ENCODE data around the gene KLC1.

Gene KLC1

GRCh38 chr14:103675957-103676356, 46.9 kb downstream of the KLC1 start:
- no peak overlapping the region for H2BK12ac ChIP-seq (ENCODE audit: low read length)
- no peak overlapping the region for H3K18ac ChIP-seq (ENCODE audit: low read length)
- no peak overlapping the region for H2AFZ ChIP-seq (ENCODE audit: low read length)
- no peak overlapping the region for H2AK5ac ChIP-seq (ENCODE audit: low read depth, low read length)
- peaks cover 50 to 99% of the 10 kb centered on the region in 2 donors for H3K36me3 ChIP-seq (replicated peaks in 1 of 2; ENCODE audit: control insufficient read depth in 2 of 2, insufficient read depth in 2 of 2, low read length in 2 of 2)
- H4K8ac ChIP-seq (ENCODE audit: low read depth, low read length), result no peak overlapping the region
- no peak overlapping the region for H3K27ac ChIP-seq (replicated peaks; ENCODE audit: low read length)
- no peak overlapping the region for H2BK15ac ChIP-seq (ENCODE audit: low read length)
- no peak overlapping the region for H3K4me2 ChIP-seq (ENCODE audit: insufficient read depth, low read length, poor library complexity, severe bottlenecking)
- no peak overlapping the region for H3K4ac ChIP-seq (ENCODE audit: low read length)
- H3K14ac ChIP-seq (ENCODE audit: low read length), result no peak overlapping the region
- no peak overlapping the region for H3K23ac ChIP-seq (ENCODE audit: low read depth, low read length, poor library complexity)
- no peaks in the 10 kb centered on the region for H3K9me3 ChIP-seq (replicated peaks in 1 of 2; ENCODE audit: control insufficient read depth in 2 of 2, insufficient read depth in 1 of 2, low read depth in 1 of 2, low read length in 2 of 2)
- H2BK5ac ChIP-seq (ENCODE audit: low read length), result no peak overlapping the region
- H3K79me1 ChIP-seq (ENCODE audit: low read depth, low read length), result peaks cover 1% of the 10 kb centered on the region
- no CpG with 5 or more reads among the region's 8 CpGs for WGBS, 2 donors (ENCODE audit: extremely low coverage in 2 of 2, insufficient read length in 2 of 2, insufficient replicate concordance in 1 of 2)
- no peak for DNase-seq (ENCODE audit: low spot score)
- H3K9ac ChIP-seq (ENCODE audit: low read depth, low read length, poor library complexity), result no peak overlapping the region
- no peak overlapping the region for H2BK120ac ChIP-seq (ENCODE audit: low read depth, low read length)
- no peaks in the 10 kb centered on the region for H3K27me3 ChIP-seq (ENCODE audit: control insufficient read depth in 3 of 3, insufficient read depth in 3 of 3, low read depth in 1 of 3, low read length in 3 of 3)
- H3K4me3 ChIP-seq (ENCODE audit: low read length in 2 of 2), result no peak overlapping the region
- H4K91ac ChIP-seq (ENCODE audit: low read depth, low read length, poor library complexity), result no peak overlapping the region
- H3K4me1 ChIP-seq (ENCODE audit: control insufficient read depth in 2 of 2, insufficient read depth in 1 of 2, low read depth in 1 of 2, low read length in 2 of 2), result no peaks in the 10 kb centered on the region

GRCh38 chr14:103676881-103677675, 48.1 kb downstream of the KLC1 start:
- no peak overlapping the region for H3K4me2 ChIP-seq (ENCODE audit: insufficient read depth, low read length, poor library complexity, severe bottlenecking)
- H2AFZ ChIP-seq (ENCODE audit: low read length), result no peak overlapping the region
- H4K91ac ChIP-seq (ENCODE audit: low read depth, low read length, poor library complexity), result no peak overlapping the region
- no peak overlapping the region for H2BK5ac ChIP-seq (ENCODE audit: low read length)
- H2BK15ac ChIP-seq (ENCODE audit: low read length), result no peak overlapping the region
- no peak overlapping the region for H2BK12ac ChIP-seq (ENCODE audit: low read length)
- no peak overlapping the region for H3K4me3 ChIP-seq (ENCODE audit: low read length in 2 of 2)
- H3K79me1 ChIP-seq (ENCODE audit: low read depth, low read length), result peaks cover 1% of the 10 kb centered on the region
- no peak overlapping the region for H2AK5ac ChIP-seq (ENCODE audit: low read depth, low read length)
- H3K27ac ChIP-seq (replicated peaks; ENCODE audit: low read length), result no peak overlapping the region
- no peaks in the 10 kb centered on the region for H3K4me1 ChIP-seq (ENCODE audit: control insufficient read depth in 2 of 2, insufficient read depth in 1 of 2, low read depth in 1 of 2, low read length in 2 of 2)
- no peak overlapping the region for H3K4ac ChIP-seq (ENCODE audit: low read length)
- no peak for DNase-seq (ENCODE audit: low spot score)
- H3K14ac ChIP-seq (ENCODE audit: low read length), result no peak overlapping the region
- no peaks in the 10 kb centered on the region for H3K27me3 ChIP-seq (ENCODE audit: control insufficient read depth in 3 of 3, insufficient read depth in 3 of 3, low read depth in 1 of 3, low read length in 3 of 3)
- no peak overlapping the region for H4K8ac ChIP-seq (ENCODE audit: low read depth, low read length)
- H3K36me3 ChIP-seq (replicated peaks in 1 of 2; ENCODE audit: control insufficient read depth in 2 of 2, insufficient read depth in 2 of 2, low read length in 2 of 2), result peaks cover 50 to 98% of the 10 kb centered on the region in 2 donors
- H3K23ac ChIP-seq (ENCODE audit: low read depth, low read length, poor library complexity), result no peak overlapping the region
- H3K18ac ChIP-seq (ENCODE audit: low read length), result no peak overlapping the region
- no CpG with 5 or more reads among the region's 16 CpGs for WGBS, 2 donors (ENCODE audit: extremely low coverage in 2 of 2, insufficient read length in 2 of 2, insufficient replicate concordance in 1 of 2)
- no peaks in the 10 kb centered on the region for H3K9me3 ChIP-seq (replicated peaks in 1 of 2; ENCODE audit: control insufficient read depth in 2 of 2, insufficient read depth in 1 of 2, low read depth in 1 of 2, low read length in 2 of 2)
- peak overlapping the region; percentile 72 for H3K9ac ChIP-seq (ENCODE audit: low read depth, low read length, poor library complexity)
- H2BK120ac ChIP-seq (ENCODE audit: low read depth, low read length), result no peak overlapping the region

GRCh38 chr14:103679351-103679750, 50.3 kb downstream of the KLC1 start:
- H3K23ac ChIP-seq (ENCODE audit: low read depth, low read length, poor library complexity), result no peak overlapping the region

GRCh38 chr14:103680491-103681231, 51.6 kb downstream of the KLC1 start:
- Histone ChIP-seq H3K27me3 (ENCODE audit: control insufficient read depth in 3 of 3, insufficient read depth in 3 of 3, low read depth in 1 of 3, low read length in 3 of 3) (no peaks in the 10 kb centered on the region), H2AK5ac (ENCODE audit: low read depth, low read length) (no peak overlapping the region), H3K27ac (replicated peaks; ENCODE audit: low read length) (no peak overlapping the region), H3K4me3 (ENCODE audit: low read length in 2 of 2) (no peak overlapping the region), H3K9ac (ENCODE audit: low read depth, low read length, poor library complexity) (no peak overlapping the region), H2AFZ (ENCODE audit: low read length) (no peak overlapping the region), H3K18ac (ENCODE audit: low read length) (no peak overlapping the region), H3K9me3 (replicated peaks in 1 of 2; ENCODE audit: control insufficient read depth in 2 of 2, insufficient read depth in 1 of 2, low read depth in 1 of 2, low read length in 2 of 2) (no peaks in the 10 kb centered on the region), H3K4me1 (ENCODE audit: control insufficient read depth in 2 of 2, insufficient read depth in 1 of 2, low read depth in 1 of 2, low read length in 2 of 2) (no peaks in the 10 kb centered on the region), H3K23ac (ENCODE audit: low read depth, low read length, poor library complexity) (no peak overlapping the region), H3K4me2 (ENCODE audit: insufficient read depth, low read length, poor library complexity, severe bottlenecking) (no peak overlapping the region), H3K4ac (ENCODE audit: low read length) (no peak overlapping the region), H3K36me3 (replicated peaks in 1 of 2; ENCODE audit: control insufficient read depth in 2 of 2, insufficient read depth in 2 of 2, low read length in 2 of 2) (peaks cover 48 to 99% of the 10 kb centered on the region in 2 donors), H2BK5ac (ENCODE audit: low read length) (no peak overlapping the region), H3K79me1 (ENCODE audit: low read depth, low read length) (peaks cover 4% of the 10 kb centered on the region), H4K91ac (ENCODE audit: low read depth, low read length, poor library complexity) (no peak overlapping the region), H3K14ac (ENCODE audit: low read length) (no peak overlapping the region), H4K8ac (ENCODE audit: low read depth, low read length) (no peak overlapping the region), H2BK12ac (ENCODE audit: low read length) (no peak overlapping the region), H2BK15ac (ENCODE audit: low read length) (no peak overlapping the region), H2BK120ac (ENCODE audit: low read depth, low read length) (no peak overlapping the region)
- WGBS, 2 donors (ENCODE audit: extremely low coverage in 2 of 2, insufficient read length in 2 of 2, insufficient replicate concordance in 1 of 2), result no CpG with 5 or more reads among the region's 17 CpGs
- DNase-seq (ENCODE audit: low spot score), result no peak

More at GRCh38 chr14:103679351-103679750, 50.3 kb downstream of the KLC1 start:
- Histone ChIP-seq H3K27ac (replicated peaks; ENCODE audit: low read length) (no peak overlapping the region), H2BK15ac (ENCODE audit: low read length) (no peak overlapping the region), H3K9me3 (replicated peaks in 1 of 2; ENCODE audit: control insufficient read depth in 2 of 2, insufficient read depth in 1 of 2, low read depth in 1 of 2, low read length in 2 of 2) (no peaks in the 10 kb centered on the region), H3K14ac (ENCODE audit: low read length) (no peak overlapping the region), H3K4me2 (ENCODE audit: insufficient read depth, low read length, poor library complexity, severe bottlenecking) (no peak overlapping the region), H4K91ac (ENCODE audit: low read depth, low read length, poor library complexity) (no peak overlapping the region), H3K18ac (ENCODE audit: low read length) (no peak overlapping the region), H2BK12ac (ENCODE audit: low read length) (no peak overlapping the region), H4K8ac (ENCODE audit: low read depth, low read length) (no peak overlapping the region), H3K4me1 (ENCODE audit: control insufficient read depth in 2 of 2, insufficient read depth in 1 of 2, low read depth in 1 of 2, low read length in 2 of 2) (no peaks in the 10 kb centered on the region), H3K79me1 (ENCODE audit: low read depth, low read length) (peaks cover 4% of the 10 kb centered on the region), H2BK120ac (ENCODE audit: low read depth, low read length) (no peak overlapping the region), H3K36me3 (replicated peaks in 1 of 2; ENCODE audit: control insufficient read depth in 2 of 2, insufficient read depth in 2 of 2, low read length in 2 of 2) (peaks cover 51 to 99% of the 10 kb centered on the region in 2 donors), H3K9ac (ENCODE audit: low read depth, low read length, poor library complexity) (no peak overlapping the region), H2BK5ac (ENCODE audit: low read length) (no peak overlapping the region), H2AK5ac (ENCODE audit: low read depth, low read length) (no peak overlapping the region), H3K27me3 (ENCODE audit: control insufficient read depth in 3 of 3, insufficient read depth in 3 of 3, low read depth in 1 of 3, low read length in 3 of 3) (no peaks in the 10 kb centered on the region), H3K4ac (ENCODE audit: low read length) (no peak overlapping the region), H2AFZ (ENCODE audit: low read length) (no peak overlapping the region), H3K4me3 (ENCODE audit: low read length in 2 of 2) (no peak overlapping the region)
- no CpG with 5 or more reads among the region's 13 CpGs for WGBS, 2 donors (ENCODE audit: extremely low coverage in 2 of 2, insufficient read length in 2 of 2, insufficient replicate concordance in 1 of 2)
- no peak for DNase-seq (ENCODE audit: low spot score)

All from neuronal stem cell (in vitro differentiated cells).